GM21737 (cell line): ENCODE measurements around the gene EXOC5.

ENCODE experiments used
- ATAC-seq: cut with Tn5 transposase; IDR thresholded peaks from one replicate; pipeline ENCODE4 v1.9.1; 2021; ENCODE audit warnings: mild to moderate bottlenecking, moderate library complexity; ENCODE audit not compliant: unreplicated experiment

The EXOC5 gene

GRCh38 chr14:57169901-57170300 lies 98.8 kb downstream of the EXOC5 start:
- no peak for ATAC-seq

DNA sequence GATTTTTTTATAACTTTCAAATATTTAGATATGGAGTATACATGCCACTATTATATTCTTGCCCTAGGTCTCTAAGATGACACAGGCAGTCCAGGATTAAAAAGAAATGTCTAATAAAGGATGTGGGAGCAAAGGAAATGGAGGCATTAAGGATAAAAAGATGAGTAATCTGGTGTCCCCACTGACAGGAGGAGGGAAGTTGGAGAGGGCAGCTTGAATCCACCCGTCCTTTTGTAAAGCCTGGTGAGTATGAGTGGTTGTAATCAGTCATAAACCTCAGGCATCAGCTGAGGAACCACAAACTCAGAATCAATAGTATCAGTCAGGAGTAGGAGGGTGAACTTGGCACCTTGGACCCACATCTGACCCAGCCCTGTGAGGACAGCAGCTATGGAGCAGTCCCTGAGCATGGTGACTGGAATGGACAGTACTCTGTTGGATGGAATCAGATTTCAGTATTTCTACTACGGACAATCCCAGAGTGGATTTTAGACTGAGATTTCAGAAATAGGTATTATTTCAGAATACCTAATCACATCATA lies 100.5 kb downstream of the EXOC5 start:
- ATAC-seq, result no peak

- ATAC-seq, result no peak
These were observed 107.0 kb downstream of the EXOC5 start for GRCh38 chr14:57161583-57162234.

DNA sequence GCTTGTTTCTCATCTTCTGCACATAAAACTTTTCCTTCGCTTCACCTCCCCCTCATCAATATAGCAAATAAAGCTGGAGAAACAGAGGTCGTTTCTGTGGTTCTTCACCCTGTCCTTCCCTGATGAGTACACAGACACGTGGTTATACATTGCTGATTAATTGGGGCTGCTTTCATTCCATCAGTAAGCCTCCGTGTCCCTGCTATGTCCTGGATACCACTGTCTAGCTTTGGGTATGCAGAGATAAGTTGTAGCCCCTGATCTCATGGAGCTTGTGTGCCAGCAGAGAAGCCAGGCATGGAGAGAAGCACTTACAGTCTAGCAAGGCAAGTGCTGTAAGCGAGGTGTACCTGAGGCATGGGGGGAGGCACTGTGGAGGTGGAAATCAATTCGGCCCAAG lies 108.4 kb downstream of the EXOC5 start:
- ATAC-seq, result no peak

DNA sequence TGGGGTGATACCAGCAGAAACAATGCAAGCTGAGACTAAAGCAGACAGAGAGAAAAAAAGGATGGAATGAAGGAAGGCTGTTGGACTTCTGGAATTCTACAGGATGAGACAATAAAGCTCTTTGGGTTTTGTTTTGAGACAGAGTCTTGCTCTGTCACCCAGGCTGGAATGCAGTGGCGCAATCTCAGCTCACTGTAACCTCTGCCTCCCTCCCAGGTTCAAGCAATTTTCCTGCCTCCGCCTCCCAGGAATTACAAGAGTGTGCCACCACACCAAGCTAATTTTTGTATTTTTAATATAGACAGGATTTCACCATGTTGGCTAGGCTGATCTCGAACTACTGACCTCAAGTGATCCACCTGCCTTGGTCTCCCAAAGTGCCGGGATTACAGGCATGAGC lies 115.4 kb downstream of the EXOC5 start:
- ATAC-seq, result no peak
